K562 (cell line): ENCODE results near the gene ERF. TPM values are rescaled to one million over a fixed set of nuclear protein-coding genes. Genes with fewer than 3 reads are reported as not detected.

ENCODE experiments used
- CHD7 ChIP-seq: fragments of 200-600 bp; sonication (generic); IDR thresholded peaks from one replicate; pipeline ENCODE4 v1.6.1; 2012; ENCODE audit warnings: mild to moderate bottlenecking, low read depth, low read length, inconsistent platforms
- ESRRA ChIP-seq: fragments of 450-650 bp; IDR thresholded peaks from 2 replicates; pipeline ENCODE4 v1.6.1; 2014; ENCODE audit warnings: low read depth, mild to moderate bottlenecking, moderate library complexity, borderline replicate concordance
- FOXP4 ChIP-seq: sonication (generic); formaldehyde crosslinking; IDR thresholded peaks from 2 replicates; pipeline ENCODE4 v1.8.0; 2022; ENCODE audit warnings: mild to moderate bottlenecking, missing genetic modification reagents, borderline replicate concordance
- IRF9 ChIP-seq: fragments of 450-650 bp; IDR thresholded peaks from 2 replicates; pipeline ENCODE4 v1.6.1; 2016; ENCODE audit warnings: missing biosample characterization, missing genetic modification characterization
- NFATC3 ChIP-seq: fragments of 450-650 bp; IDR thresholded peaks from 2 replicates; pipeline ENCODE4 v1.6.1; 2017; ENCODE audit warnings: mild to moderate bottlenecking
- ZNF398 ChIP-seq: fragments of 250-450 bp; sonication (Bioruptor Pico); IDR thresholded peaks from 2 replicates; pipeline ENCODE4 v1.8.0; 2021; ENCODE audit warnings: moderate library complexity, mild to moderate bottlenecking, inconsistent platforms
- ZNF655 ChIP-seq: fragments of 250-450 bp; sonication (Bioruptor Pico); IDR thresholded peaks from 2 replicates; pipeline ENCODE4 v1.5.0; 2021
- ZSCAN29 ChIP-seq: fragments of 450-650 bp; IDR thresholded peaks from 2 replicates; pipeline ENCODE4 v1.6.1; 2017
- polyA plus RNA-seq, 8 experiments: library from polyadenylated mRNA; depleted of rRNA in 4 of 8; stranded (reverse) in 5 of 8; unstranded in 3 of 8; fragments of >200 nt; fragmentation: Nextera tagmentation in 2 of 8; fragmentation: Illumina TruSeq in 1 of 8; extraction: Ambion mirVana in 2 of 8; extraction: Trizol in 1 of 8; gene quantifications; 2 replicates each; pipeline versions ENCODE4 v1.2.1 to v1.2.3, GENCODE V29; 2011 to 2014; ENCODE audit warnings: inconsistent platforms in 1 of 8, missing spikeins in 1 of 8
- total RNA-seq, 7 experiments: library from RNA; depleted of rRNA in 6 of 7; stranded (reverse); fragments of >200 nt in 6 of 7; fragmentation: Illumina TruSeq in 2 of 7; extraction: Trizol in 2 of 7; gene quantifications; 2 replicates each; pipeline versions ENCODE4 v1.2.1 to v1.2.3, GENCODE V29; 2011 to 2021; ENCODE audit warnings: low replicate concordance in 1 of 7

ERF gene
- total and polyA plus RNA-seq, 9 of the 15 experiments (the other 6 are each of a cell fraction or from before 2014, with no cell fraction given): 0.03 to 75.4 (median 27.0) TPM

- no peak for TF ChIP-seq CHD7
- TF ChIP-seq FOXP4: no peak
- no peak for TF ChIP-seq ZNF655 (CRISPR knock-in tag)
- no peak for TF ChIP-seq IRF9 (tag)
- no peak for TF ChIP-seq ZNF398 (CRISPR knock-in tag)
- no peak for TF ChIP-seq NFATC3
- no peak; the same call in 1 of the 2 replicates for TF ChIP-seq ESRRA
- TF ChIP-seq ZSCAN29: no peak
Measured at GRCh38 chr19:42254850-42255765, at the start of gene ERF (continued).
